Measurements from ENCODE around the gene LRRFIP2. TPM values are rescaled to one million over a fixed set of nuclear protein-coding genes. Genes with fewer than 3 reads are reported as not detected.

LRRFIP2 gene
- total RNA-seq, 4 donors from 2014 or later, result 48.9 to 64.8 (median 62.7) TPM

- H3K27me3 ChIP-seq, result no peaks in the 10 kb centered on the region
- no peak overlapping the region for H3K27ac ChIP-seq
- H3K36me3 ChIP-seq, result peaks cover 2 to 98% (median 11%) of the 10 kb centered on the region in 3 donors
- DNase-seq (ENCODE audit: low spot score in 2 of 2), result no peak
- H3K4me3 ChIP-seq, result no peak overlapping the region
- no peak for TF ChIP-seq CTCF (IDR thresholded peaks at IDR 0.05)
- TF ChIP-seq POLR2A (IDR thresholded peaks at IDR 0.05), result no peak
- no peak for TF ChIP-seq EP300 (IDR thresholded peaks at IDR 0.05)
- WGBS, 2 donors, result 73 to 83% methylated on average over 5 of the region's 5 CpGs
- H3K4me1 ChIP-seq, result no peaks in the 10 kb centered on the region
- H3K9me3 ChIP-seq, result no peaks in the 10 kb centered on the region
Measured at GRCh38 chr3:37015642-37016041, 158.7 kb downstream of the LRRFIP2 start.

GRCh38 chr3:37014620-37015019 lies 159.8 kb downstream of the LRRFIP2 start:
- Histone ChIP-seq H3K4me3 (no peak overlapping the region), H3K4me1 (no peaks in the 10 kb centered on the region), H3K36me3 (peaks cover 2 to 92% (median 5%) of the 10 kb centered on the region in 3 donors), H3K27me3 (no peaks in the 10 kb centered on the region), H3K9me3 (no peaks in the 10 kb centered on the region), H3K27ac (no peak overlapping the region)
- WGBS, 2 donors, result 83 to 86% methylated on average over 2 of the region's 2 CpGs
- TF ChIP-seq POLR2A (IDR thresholded peaks at IDR 0.05) (no peak), EP300 (IDR thresholded peaks at IDR 0.05) (no peak), CTCF (IDR thresholded peaks at IDR 0.05) (no peak)
- no peak for DNase-seq (ENCODE audit: low spot score in 2 of 2)

Small RNA genes within 50 kb of the gene (small RNA-seq; reads per million reads assigned to genes)
- gene RF00019 (not detected), gene RNU6-1301P (not detected)

Other genes starting within 250 kb of the LRRFIP2 start
- gene TRANK1, start 229.5 kb downstream of the LRRFIP2 start, total RNA-seq, result 10 to 100 TPM in 2 of 4 donors, 1 to 10 TPM in 2; 8.7 to 12.6 (median 10.5) TPM
- gene EPM2AIP1, start 181.5 kb downstream of the LRRFIP2 start, total RNA-seq, result 10 to 100 TPM in 3 of 4 donors, 1 to 10 TPM in 1; 9.9 to 18.4 (median 14.8) TPM
- 10 to 100 TPM; 28.8 to 57.2 (median 40.9) TPM for gene MLH1, start 181.1 kb downstream of the LRRFIP2 start, total RNA-seq
- 100 to 1,000 TPM in 3 of 4 donors, 10 to 100 TPM in 1; 66.8 to 104 (median 103) TPM for gene GOLGA4, start 68.7 kb upstream of the LRRFIP2 start, total RNA-seq